H9 (cell line): Measurements from ENCODE around the gene EVL. TPM values are rescaled to one million over a fixed set of nuclear protein-coding genes. Genes with fewer than 3 reads are reported as not detected.

Source experiments
- DNase-seq: peaks from one replicate; pipeline ENCODE4 v3.0.0-alpha.2; 2017
- H2AFZ ChIP-seq: one replicate; pipeline ENCODE4 v1.6.1; 2013; ENCODE audit warnings: mild to moderate bottlenecking, low read length, control low read depth, moderate library complexity
- H2AK5ac ChIP-seq: 2 replicates; pipeline ENCODE4 v1.6.1; 2013; ENCODE audit warnings: low read length, control low read depth, mixed read lengths; ENCODE audit not compliant: insufficient read length
- H2BK120ac ChIP-seq: one replicate; pipeline ENCODE4 v1.6.1; 2013; ENCODE audit warnings: low read depth, mild to moderate bottlenecking, low read length, control low read depth, inconsistent platforms; ENCODE audit not compliant: poor library complexity, severe bottlenecking
- H2BK12ac ChIP-seq: 2 replicates; pipeline ENCODE4 v1.6.1; 2013; ENCODE audit warnings: low read length, control low read depth, mixed read lengths, low read depth; ENCODE audit not compliant: insufficient read length
- H2BK15ac ChIP-seq: 2 replicates; pipeline ENCODE4 v1.6.1; 2013; ENCODE audit warnings: low read depth, low read length, control low read depth
- H2BK20ac ChIP-seq: one replicate; pipeline ENCODE4 v1.6.1; 2013; ENCODE audit warnings: low read depth, mild to moderate bottlenecking, low read length, control low read depth, inconsistent platforms; ENCODE audit not compliant: poor library complexity, severe bottlenecking
- H2BK5ac ChIP-seq: 2 replicates; pipeline ENCODE4 v1.6.1; 2013; ENCODE audit warnings: low read length, control low read depth, mixed read lengths; ENCODE audit not compliant: insufficient read length
- H3K14ac ChIP-seq: 2 replicates; pipeline ENCODE4 v1.6.1; 2013; ENCODE audit warnings: low read length, control low read depth; ENCODE audit not compliant: insufficient read depth
- H3K18ac ChIP-seq: 2 replicates; pipeline ENCODE4 v1.6.1; 2013; ENCODE audit warnings: low read depth, mild to moderate bottlenecking, mixed read lengths, low read length, control low read depth; ENCODE audit not compliant: insufficient read length
- H3K23ac ChIP-seq: 2 replicates; pipeline ENCODE4 v1.6.1; 2013; ENCODE audit warnings: low read length, control low read depth, mixed read lengths, low read depth; ENCODE audit not compliant: insufficient read length
- H3K23me2 ChIP-seq: 2 replicates; pipeline ENCODE4 v1.6.1; 2013; ENCODE audit warnings: low read depth, mild to moderate bottlenecking, mixed read lengths, low read length, control low read depth; ENCODE audit not compliant: insufficient read length, poor library complexity, severe bottlenecking
- H3K27ac ChIP-seq: 2 replicates; pipeline ENCODE4 v1.5.1; 2013; ENCODE audit warnings: low read length, control low read depth, mixed read lengths, low read depth; ENCODE audit not compliant: insufficient read length
- H3K27me3 ChIP-seq: 2 replicates; pipeline ENCODE4 v1.6.1; 2013; ENCODE audit warnings: low read length, control low read depth, inconsistent platforms; ENCODE audit not compliant: insufficient read depth
- H3K4ac ChIP-seq: 2 replicates; pipeline ENCODE4 v1.6.1; 2013; ENCODE audit warnings: low read depth, mild to moderate bottlenecking, control low read depth, inconsistent platforms, low read length, moderate library complexity
- H3K4me1 ChIP-seq: 2 replicates; pipeline ENCODE4 v1.6.1; 2013; ENCODE audit warnings: low read length, control low read depth, inconsistent platforms; ENCODE audit not compliant: insufficient read depth
- H3K4me2 ChIP-seq: 2 replicates; pipeline ENCODE4 v1.6.1; 2013; ENCODE audit warnings: low read length, control low read depth, mixed read lengths; ENCODE audit not compliant: insufficient read length, insufficient read depth
- H3K56ac ChIP-seq: 2 replicates; pipeline ENCODE4 v1.6.1; 2013; ENCODE audit warnings: low read depth, mild to moderate bottlenecking, mixed read lengths, low read length, control low read depth; ENCODE audit not compliant: insufficient read length
- H3K79me1 ChIP-seq: 2 replicates; pipeline ENCODE4 v1.6.1; 2013; ENCODE audit warnings: low read depth, mild to moderate bottlenecking, moderate library complexity, low read length, control low read depth, inconsistent platforms; ENCODE audit not compliant: insufficient read depth, poor library complexity, severe bottlenecking
- H3K79me2 ChIP-seq: 2 replicates; pipeline ENCODE4 v1.6.1; 2013; ENCODE audit warnings: low read length, control low read depth, inconsistent platforms; ENCODE audit not compliant: insufficient read depth
- H3K9ac ChIP-seq: 2 replicates; pipeline ENCODE4 v1.6.1; 2013; ENCODE audit warnings: low read length, control low read depth, mixed read lengths; ENCODE audit not compliant: insufficient read length; ENCODE audit errors: extremely low read depth
- H3K9me3 ChIP-seq: one replicate; pipeline ENCODE4 v1.6.1; 2013; ENCODE audit warnings: low read depth, low read length, inconsistent platforms; ENCODE audit not compliant: control insufficient read depth
- H3T11ph ChIP-seq: one replicate; pipeline ENCODE4 v1.6.1; 2013; ENCODE audit warnings: mild to moderate bottlenecking, low read length, control low read depth, inconsistent platforms
- H4K20me1 ChIP-seq: one replicate; pipeline ENCODE4 v1.6.1; 2013; ENCODE audit not compliant: control insufficient read depth, insufficient read length, insufficient read depth
- H4K5ac ChIP-seq: 2 replicates; pipeline ENCODE4 v1.6.1; 2013; ENCODE audit warnings: low read depth, mild to moderate bottlenecking, mixed read lengths, low read length, control low read depth; ENCODE audit not compliant: insufficient read length
- H4K8ac ChIP-seq: replicated peaks from 2 replicates; pipeline ENCODE4 v1.6.1; 2013; ENCODE audit warnings: low read length, control low read depth, mixed read lengths, low read depth; ENCODE audit not compliant: insufficient read length
- H4K91ac ChIP-seq: 2 replicates; pipeline ENCODE4 v1.6.1; 2013; ENCODE audit warnings: low read depth, mild to moderate bottlenecking, moderate library complexity, mixed read lengths, low read length, control low read depth; ENCODE audit not compliant: insufficient read length
- H3K27ac Mint-ChIP-seq, 3 experiments: 2 replicates in 2 of 3; 3 replicates in 1 of 3; pipeline ENCODE4 v1.8.0; 2020 to 2021; ENCODE audit warnings: mixed read lengths in 3 of 3, mild to moderate bottlenecking in 1 of 3, moderate library complexity in 1 of 3
- H3K27me3 Mint-ChIP-seq: 2 replicates; pipeline ENCODE4 v1.8.0; 2021; ENCODE audit warnings: low read depth, mild to moderate bottlenecking, moderate library complexity, mixed read lengths
- H3K36me3 Mint-ChIP-seq, 3 experiments: 2 replicates in 2 of 3; 3 replicates in 1 of 3; pipeline ENCODE4 v1.8.0; 2020 to 2021; ENCODE audit warnings: low read depth in 3 of 3, mixed read lengths in 3 of 3; ENCODE audit not compliant: insufficient read depth in 1 of 3
- H3K4me1 Mint-ChIP-seq, 2 experiments: 2 replicates each; pipeline ENCODE4 v1.8.0; 2020; ENCODE audit warnings: mixed read lengths in 2 of 2
- H3K4me3 Mint-ChIP-seq, 2 experiments: 2 replicates in 1 of 2; 3 replicates in 1 of 2; pipeline ENCODE4 v1.8.0; 2020 to 2021; ENCODE audit warnings: mild to moderate bottlenecking in 2 of 2, mixed read lengths in 2 of 2, moderate library complexity in 1 of 2
- H3K9me3 Mint-ChIP-seq, 2 experiments: 2 replicates in 1 of 2; 3 replicates in 1 of 2; pipeline ENCODE4 v1.8.0; 2020; ENCODE audit warnings: mild to moderate bottlenecking in 2 of 2, mixed read lengths in 2 of 2, moderate library complexity in 1 of 2
- CTCF ChIP-seq: fragments of 200-600 bp; sonication (generic); conservative IDR thresholded peaks from 3 replicates; pipeline ENCODE4 v1.8.0; 2021; ENCODE audit warnings: antibody characterized with exemption, mild to moderate bottlenecking
- WGBS: extraction: QIAGEN DNeasy Blood & Tissue Kit; methylation state at CpG from one replicate; pipeline ENCODE4 v1.1.7; 2013; ENCODE audit warnings: missing lambda C conversion rate, low lambda C conversion rate, mixed read lengths; ENCODE audit not compliant: insufficient read length; ENCODE audit errors: extremely low coverage; 5-methylcytosine and 5-hydroxymethylcytosine counted together
- total RNA-seq: library from RNA; stranded (reverse); gene quantifications from 2 replicates; pipeline ENCODE4 v1.2.1, GENCODE V29; 2021

Gene EVL
- total RNA-seq, 1 experiment from 2014 or later, result 53.2 TPM

GRCh38 chr14:100073576-100074430 lies 8.6 kb downstream of the EVL start:
- peaks cover 29 to 30% of the 10 kb centered on the region in 2 experiments for H3K4me1 Mint-ChIP-seq
- Histone ChIP-seq H2BK15ac (no peak overlapping the region), H3K9ac (no peak overlapping the region), H3K14ac (no peak overlapping the region; the same call in 1 of the 2 replicates), H2AFZ (no peak overlapping the region), H2AK5ac (no peak overlapping the region), H3K4me1 (no peaks in the 10 kb centered on the region), H3K79me1 (no peaks in the 10 kb centered on the region), H3K4ac (no peak overlapping the region), H4K91ac (no peak overlapping the region), H3K4me2 (no peak overlapping the region), H3K23me2 (no peaks in the 10 kb centered on the region), H3K56ac (no peak overlapping the region), H3K27me3 (no peaks in the 10 kb centered on the region), H4K20me1 (no peaks in the 10 kb centered on the region), H3K27ac (no peak overlapping the region), H3T11ph (no peak overlapping the region), H3K79me2 (no peaks in the 10 kb centered on the region), H3K9me3 (no peaks in the 10 kb centered on the region), H3K23ac (no peak overlapping the region), H2BK120ac (no peak overlapping the region), H4K8ac (no peak overlapping the region), H2BK12ac (no peak overlapping the region), H2BK20ac (no peak overlapping the region), H3K18ac (no peak overlapping the region), H2BK5ac (no peak overlapping the region), H4K5ac (no peak overlapping the region)
- H3K27ac Mint-ChIP-seq, result peak overlapping the region in 2 of 3 experiments; percentile 64 to 69; a peak in 3 of 7 replicates
- no peak for TF ChIP-seq CTCF
- H3K36me3 Mint-ChIP-seq, result no peaks in the 10 kb centered on the region
- DNase-seq, result no peak
- no CpG with 5 or more reads among the region's 14 CpGs for WGBS
- no peaks in the 10 kb centered on the region for H3K9me3 Mint-ChIP-seq
- H3K27me3 Mint-ChIP-seq, result no peaks in the 10 kb centered on the region
- no peak overlapping the region for H3K4me3 Mint-ChIP-seq
